Dedifferentiated amniotic fluid mesenchymal stem cell (primary cell): ENCODE results near the gene BRD2.
"Not testable (repeated sequence)": the region's sequence is repeated elsewhere in the genome, so short reads cannot be mapped to it uniquely, and the experiment has no call there.

Source experiments
- DNase-seq: peaks from one replicate; pipeline ENCODE4 v3.0.0-alpha.2; 2016; ENCODE audit errors: extremely low spot score

Gene BRD2

DNA sequence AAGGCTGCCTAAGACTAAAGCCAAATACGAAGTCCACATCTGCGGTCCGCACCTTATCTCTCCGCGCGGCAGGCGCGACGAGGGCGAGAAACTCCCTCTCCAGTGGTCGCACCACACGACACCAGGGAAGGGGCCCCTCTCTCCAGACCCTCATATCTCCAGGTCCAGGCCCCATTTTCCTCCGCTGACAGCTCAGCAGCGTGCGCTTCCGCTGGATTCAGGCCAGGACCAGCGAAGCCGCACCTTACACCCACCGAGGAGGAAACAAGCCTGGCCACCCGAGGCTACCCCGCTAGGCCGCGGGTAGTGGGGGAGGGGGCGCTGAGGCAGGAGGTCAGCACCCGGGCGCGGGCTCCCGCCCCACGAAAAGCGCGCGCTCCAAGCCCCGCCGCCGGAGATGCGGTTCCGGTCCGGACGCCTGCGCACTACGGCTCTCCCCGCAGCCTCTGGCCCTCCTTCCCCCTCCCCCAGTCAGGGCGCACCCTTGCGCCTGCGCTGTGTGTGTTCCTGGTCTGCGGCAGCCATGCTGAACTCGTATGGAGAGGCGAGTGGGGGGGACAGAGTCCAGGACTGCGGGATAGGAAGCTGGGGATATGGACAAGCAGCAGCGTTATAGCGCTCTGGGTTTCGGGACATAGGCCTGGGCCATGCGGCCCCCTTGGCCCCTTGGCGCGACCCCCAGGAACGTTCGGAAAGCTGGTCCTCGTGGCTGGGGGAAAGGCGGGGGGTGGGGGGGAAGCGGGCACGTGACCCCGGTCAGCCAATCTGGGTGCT lies at the start of gene BRD2:
TSS of gene BRD2 (plus strand) at position 502 of the 774 bp plus-strand sequence. CDS start 4,305 bp downstream, outside the sequence.
- peak; percentile 96 for DNase-seq

GRCh38 chr6:32920715-32921114 lies 47.7 kb upstream of the BRD2 start:
- DNase-seq: no peak

GRCh38 chr6:32922083-32922482 lies 46.3 kb upstream of the BRD2 start:
- DNase-seq: no peak

- no peak for DNase-seq
Observed at GRCh38 chr6:32931211-32931610, 37.2 kb upstream of the BRD2 start.

GRCh38 chr6:32932132-32932868 lies 36.1 kb upstream of the BRD2 start:
- DNase-seq: no peak

- DNase-seq: peak; percentile 72
Observed at GRCh38 chr6:32933661-32934085, 34.7 kb upstream of the BRD2 start.

- DNase-seq: no peak
Observed at GRCh38 chr6:32935551-32936238, 32.7 kb upstream of the BRD2 start.

- DNase-seq: no peak
Observed at GRCh38 chr6:32936239-32937152, 31.9 kb upstream of the BRD2 start.

DNA sequence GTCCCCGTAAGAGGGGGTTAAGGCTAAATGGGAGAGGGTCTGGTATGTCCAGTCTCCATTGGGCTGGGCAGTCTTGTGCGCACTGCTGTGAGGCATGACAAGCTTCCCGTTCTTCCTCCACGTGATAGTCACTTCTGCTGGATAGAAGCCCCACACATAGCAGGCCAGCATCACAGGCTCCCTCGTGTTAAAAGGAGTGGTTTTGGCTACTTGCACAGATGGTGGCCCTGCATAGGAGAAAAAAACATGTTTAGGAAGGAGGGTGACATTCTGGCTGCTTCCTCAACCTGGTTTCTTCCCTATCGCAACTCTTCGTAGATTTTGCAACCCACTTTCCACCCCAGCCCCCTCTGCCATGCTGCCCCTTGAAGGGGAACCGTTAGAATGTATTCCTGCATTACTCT lies 31.2 kb upstream of the BRD2 start:
- no peak for DNase-seq

DNA sequence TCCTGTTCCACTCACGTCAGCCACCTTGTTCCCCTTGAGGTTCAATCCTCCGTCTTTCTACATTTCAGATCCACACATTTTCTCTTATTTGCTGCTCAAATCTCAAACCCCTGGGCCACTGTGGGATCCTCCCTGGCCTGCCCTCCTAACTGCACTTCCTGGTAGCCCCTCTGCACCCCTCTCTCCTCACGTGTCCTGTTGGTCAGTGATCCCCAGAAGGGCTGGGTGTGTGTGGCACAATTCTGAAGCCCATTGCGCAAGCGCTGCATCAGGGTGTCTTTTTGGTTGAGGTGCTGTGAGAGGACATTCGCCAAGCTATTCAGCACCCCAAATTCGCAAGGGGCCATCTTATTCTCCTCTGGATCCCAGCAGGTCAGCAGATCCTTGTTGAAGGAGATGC lies 29.9 kb upstream of the BRD2 start:
- no peak for DNase-seq

GRCh38 chr6:32940656-32941213 lies 27.7 kb upstream of the BRD2 start, which contains the start of gene HLA-DMB:
HLA-DMB (minus strand) TSS chr6:32941028; CDS start chr6:32940807, 221 bp downstream.
- peak; percentile 78 for DNase-seq

GRCh38 chr6:32941214-32941768 lies 27.1 kb upstream of the BRD2 start:
- no peak for DNase-seq

DNA sequence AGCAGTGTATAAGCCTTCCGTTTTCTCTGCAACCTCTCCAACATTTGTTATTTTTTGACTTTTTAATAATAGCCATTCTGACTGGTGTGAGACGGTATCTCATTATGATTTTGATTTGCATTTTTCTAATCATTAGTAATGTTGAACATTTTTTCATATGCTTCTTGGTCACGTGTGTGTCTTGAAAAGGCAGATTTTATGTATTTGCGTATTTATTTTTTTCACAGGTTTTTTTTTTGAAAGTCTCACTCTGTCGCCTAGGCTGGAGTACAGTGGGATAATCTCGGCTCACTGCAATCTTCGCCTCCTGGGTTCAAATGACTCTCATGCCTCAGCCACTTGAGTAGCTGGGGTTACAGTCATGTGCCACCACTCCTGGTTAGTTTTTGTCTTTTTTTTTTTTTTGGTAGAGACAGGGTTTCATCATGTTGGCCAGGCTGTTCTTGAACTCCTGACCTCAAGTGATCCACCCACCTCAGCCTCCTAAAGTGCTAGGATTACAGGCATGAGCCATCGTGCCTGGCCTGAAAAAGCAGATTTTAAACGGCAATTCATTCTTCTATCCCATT lies 25.8 kb upstream of the BRD2 start:
- not testable (repeated sequence) for DNase-seq

- DNase-seq: no peak
Observed at GRCh38 chr6:32943864-32944649, 24.3 kb upstream of the BRD2 start.

DNA sequence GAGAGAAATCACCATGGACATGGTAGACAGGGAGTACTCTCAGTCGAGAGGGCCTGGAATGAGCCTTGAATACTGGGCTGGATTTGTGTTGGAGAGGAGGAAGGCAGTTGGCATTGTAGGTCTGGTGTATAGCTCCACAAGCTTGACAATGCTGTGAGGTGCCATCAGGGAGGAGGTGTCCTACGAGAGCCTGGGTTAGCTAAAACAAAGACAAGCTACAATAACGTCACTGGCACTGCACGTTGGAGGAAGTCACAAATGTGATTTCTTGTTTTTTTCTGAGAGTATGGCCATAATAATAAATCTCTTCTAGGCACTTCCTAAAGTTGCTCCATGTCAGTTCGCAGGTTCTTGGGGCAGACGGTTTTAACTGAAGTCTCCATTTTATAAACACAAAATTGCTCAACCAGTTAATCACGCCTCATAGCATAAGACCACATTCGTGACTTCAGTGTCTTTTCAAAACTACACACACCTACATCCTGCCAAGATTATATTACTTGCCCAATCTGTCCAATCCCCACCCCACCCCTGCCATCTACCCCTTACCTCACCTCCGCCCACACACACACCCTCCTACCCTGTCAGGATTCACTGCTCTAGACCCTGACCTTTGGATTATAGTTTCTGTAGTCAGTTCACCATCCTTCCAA lies 23.2 kb upstream of the BRD2 start:
- no peak for DNase-seq

DNA sequence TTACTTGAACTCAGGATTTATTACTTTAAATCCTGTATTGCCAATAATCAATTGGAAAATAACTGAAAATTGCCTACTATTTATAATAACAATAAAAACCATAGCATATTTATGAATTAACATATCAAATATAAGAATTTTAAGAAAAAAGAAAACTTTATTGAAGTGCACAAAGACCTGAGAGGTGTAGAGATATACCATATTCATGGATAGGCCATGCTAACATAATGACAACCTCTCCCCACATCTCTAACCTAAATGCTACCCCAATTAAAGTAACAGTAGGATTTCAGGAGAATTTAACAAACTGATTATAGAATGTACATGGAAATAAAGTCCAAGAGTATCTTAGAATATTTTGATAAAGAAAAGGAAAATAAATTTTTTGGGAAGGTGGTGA lies 22.4 kb upstream of the BRD2 start:
- DNase-seq: no peak

GRCh38 chr6:32946893-32947292 lies 21.5 kb upstream of the BRD2 start:
- no peak for DNase-seq

- no peak for DNase-seq
Observed at GRCh38 chr6:32947552-32948465, 20.6 kb upstream of the BRD2 start.
